Measurements from ENCODE around the gene IQSEC1.

IQSEC1 gene

GRCh38 chr3:12955651-12956315, 117.4 kb downstream of the IQSEC1 start:
- no peak for TF ChIP-seq CTCF (conservative IDR thresholded peaks at IDR 0.05; ENCODE audit: low read length)
- no peak for DNase-seq (ENCODE audit: low read depth)
- no peak overlapping the region for H3K4me3 ChIP-seq (ENCODE audit: low read length)

- no peak for TF ChIP-seq CTCF (conservative IDR thresholded peaks at IDR 0.05; ENCODE audit: low read length)
- DNase-seq (ENCODE audit: low read depth): peak; percentile 62
- no peak overlapping the region for H3K4me3 ChIP-seq (ENCODE audit: low read length)
These were observed 118.2 kb downstream of the IQSEC1 start for GRCh38 chr3:12954891-12955650.

DNA sequence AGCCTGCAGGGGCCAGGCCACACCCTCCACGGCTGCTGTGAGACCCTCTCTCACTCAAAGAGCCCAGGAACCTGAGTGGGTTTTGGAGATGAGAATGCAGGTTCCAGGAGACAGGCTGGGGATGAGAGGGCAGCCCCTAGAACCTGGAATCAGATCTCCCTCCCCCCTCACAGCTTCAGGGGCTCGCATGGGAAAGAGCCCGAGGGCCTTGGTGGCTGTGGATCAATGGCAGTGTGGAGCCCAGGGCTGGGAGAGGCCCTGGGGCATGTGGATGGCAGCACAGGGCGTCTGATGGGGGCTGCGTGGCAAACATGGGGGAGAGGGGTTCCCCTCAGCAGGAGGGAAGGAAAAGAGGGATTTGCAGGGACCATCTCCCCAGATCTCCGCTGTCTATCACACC, 119.0 kb downstream of the IQSEC1 start:
- no peak for TF ChIP-seq CTCF (conservative IDR thresholded peaks at IDR 0.05; ENCODE audit: low read length)
- no peak overlapping the region for H3K4me3 ChIP-seq (ENCODE audit: low read length)
- DNase-seq (ENCODE audit: low read depth): no peak

DNA sequence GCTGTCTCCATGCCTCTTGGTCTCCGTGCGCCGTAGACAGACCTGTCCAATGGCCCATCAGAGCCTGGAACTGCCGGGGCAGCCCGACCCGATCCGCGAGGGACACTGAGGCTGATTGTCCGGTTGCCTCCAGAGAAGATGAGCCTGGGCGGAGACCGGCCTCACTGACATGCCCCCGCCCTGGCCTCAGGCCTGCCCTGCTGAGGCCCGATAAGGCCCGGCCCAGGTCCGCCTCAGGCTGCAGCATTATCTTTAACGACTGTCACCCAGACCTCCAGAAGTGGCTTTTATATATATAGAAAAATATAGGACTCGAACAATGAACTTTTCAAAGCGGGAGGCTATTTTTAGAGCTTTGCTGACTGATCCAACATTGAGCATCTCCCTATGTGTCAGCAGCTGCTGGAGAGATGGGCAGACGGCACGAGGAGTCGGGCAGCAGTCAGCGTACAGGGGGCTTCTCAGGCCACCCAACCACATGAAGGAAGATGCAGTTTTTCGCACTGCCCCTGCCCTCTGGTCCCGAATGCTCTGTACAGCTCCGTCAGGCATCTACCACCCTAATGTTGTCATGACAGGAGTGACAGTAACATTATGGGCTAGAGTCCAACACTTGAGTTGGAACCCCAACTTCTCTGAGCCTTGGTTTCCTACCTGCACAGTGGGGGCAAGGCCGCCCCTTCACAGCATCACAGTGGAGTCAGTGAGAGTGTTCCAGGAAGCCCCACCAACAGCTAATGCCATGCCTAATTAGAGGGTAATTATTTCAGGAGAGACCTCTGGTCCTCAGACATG, 119.8 kb downstream of the IQSEC1 start:
- no peak overlapping the region for H3K4me3 ChIP-seq (ENCODE audit: low read length)
- DNase-seq (ENCODE audit: low read depth): no peak
- TF ChIP-seq CTCF (conservative IDR thresholded peaks at IDR 0.05; ENCODE audit: low read length): no peak

- no peak for TF ChIP-seq CTCF (conservative IDR thresholded peaks at IDR 0.05; ENCODE audit: low read length)
- no peak for DNase-seq (ENCODE audit: low read depth)
These were observed 120.7 kb downstream of the IQSEC1 start for GRCh38 chr3:12952343-12953200.

DNA sequence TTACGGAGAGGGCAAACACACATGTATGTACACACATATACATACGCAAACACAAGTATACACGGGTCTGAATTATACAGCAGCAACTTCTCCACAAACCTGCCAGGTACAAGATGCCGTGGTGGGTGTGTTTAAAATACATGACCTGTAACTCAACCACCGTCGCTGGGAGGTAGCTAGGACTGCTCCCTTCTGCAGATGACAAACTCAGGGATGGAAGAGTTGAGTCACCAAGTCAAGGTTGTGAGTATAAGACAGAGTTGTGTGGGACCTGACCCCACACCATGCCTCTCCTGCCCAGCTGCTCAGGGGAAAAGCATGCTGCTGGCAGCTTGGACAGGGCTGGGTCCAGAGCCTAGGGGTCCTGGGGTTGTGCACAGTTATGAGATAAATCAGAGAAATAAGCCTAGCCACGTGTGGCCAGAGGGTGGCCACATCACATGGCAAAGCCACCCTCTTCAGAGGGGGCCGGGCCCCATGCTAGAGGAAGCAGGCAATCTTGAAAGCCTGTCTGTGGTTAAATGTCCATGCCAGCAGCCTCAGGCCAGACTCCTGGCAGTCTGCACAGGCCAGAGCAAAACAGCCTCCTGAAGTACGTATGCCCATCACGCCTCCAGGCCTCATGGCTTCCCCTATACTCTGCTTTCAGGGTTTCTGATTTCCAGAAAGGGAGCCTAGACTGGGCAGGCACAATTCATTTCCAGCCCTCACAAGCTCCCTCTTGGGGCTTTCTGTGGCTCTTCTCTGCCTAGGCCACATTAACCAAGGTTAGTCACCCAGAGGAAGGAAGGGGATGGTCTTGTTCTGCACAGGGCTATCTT, 124.1 kb downstream of the IQSEC1 start:
- no peak overlapping the region for H3K4me3 ChIP-seq (ENCODE audit: low read length)
- peak; percentile 37 for TF ChIP-seq CTCF (conservative IDR thresholded peaks at IDR 0.05; ENCODE audit: low read length)
- DNase-seq (ENCODE audit: low read depth): peak; percentile 77

More at GRCh38 chr3:12952343-12953200, 120.7 kb downstream of the IQSEC1 start:
- H3K4me3 ChIP-seq (ENCODE audit: low read length): no peak overlapping the region

All from AG10803 (cell line).